ENCODE results near the gene SERPINE2.

SERPINE2 gene

DNA sequence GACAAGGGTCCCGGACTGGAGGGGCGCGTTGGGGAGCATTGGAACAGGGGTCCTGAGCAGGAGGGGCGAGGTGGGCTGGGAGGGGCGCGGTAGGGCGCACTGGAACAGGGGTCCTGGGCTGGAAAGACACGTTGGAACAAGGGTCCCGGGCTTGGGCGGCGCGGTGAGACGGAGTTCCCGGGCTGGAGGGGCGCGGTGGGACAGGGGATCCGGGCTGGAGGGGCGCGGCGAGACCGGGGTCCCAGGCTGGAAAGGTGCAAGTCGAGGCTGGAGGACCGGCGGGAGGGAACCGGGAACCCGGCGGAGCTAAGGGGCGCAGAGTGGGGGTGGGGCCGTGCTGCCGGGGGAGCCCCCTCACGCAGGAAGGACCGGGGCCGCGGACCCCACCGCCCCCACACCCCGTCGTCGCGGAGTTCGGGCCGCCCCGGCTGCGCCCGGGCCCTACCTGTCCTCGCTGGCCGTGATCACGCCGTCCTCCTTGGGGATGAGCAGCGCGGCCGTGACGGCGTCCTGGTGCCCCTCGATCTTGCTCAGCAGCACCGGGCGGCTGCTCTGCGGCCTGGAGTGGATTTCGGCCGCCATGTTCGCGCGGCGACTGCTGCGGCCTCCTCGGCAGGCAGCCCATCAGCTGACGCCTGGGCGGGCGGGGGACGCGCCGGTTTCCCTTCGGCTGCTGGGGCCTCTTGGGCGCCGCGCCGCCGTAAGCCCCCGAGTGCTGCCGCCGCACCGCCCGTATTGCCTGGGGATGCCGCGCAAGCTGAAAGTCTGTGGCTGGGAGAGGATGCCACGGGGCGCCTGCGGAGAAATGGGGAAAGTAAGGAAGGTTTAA, 94.2 kb downstream of the SERPINE2 start, which contains the start of gene WDFY1:
WDFY1 (minus strand) TSS at position 633 of the 829 bp plus-strand sequence; CDS start at position 582, 51 bp downstream.
- peak within 1 kb of the TSS; percentile 74 to 99 for H3K4me3 ChIP-seq (ENCODE audit: low read length in 2 of 2)
- H3K18ac ChIP-seq (ENCODE audit: low read length): peak within 1 kb of the TSS; percentile 98
- H2BK15ac ChIP-seq (ENCODE audit: low read length): peak within 1 kb of the TSS; percentile 88
- no peaks in the 10 kb centered on the region for H3K9me3 ChIP-seq (replicated peaks in 1 of 2; ENCODE audit: control insufficient read depth in 2 of 2, insufficient read depth in 1 of 2, low read depth in 1 of 2, low read length in 2 of 2)
- no CpG with 5 or more reads among the region's 87 CpGs for WGBS, 2 donors (ENCODE audit: extremely low coverage in 2 of 2, insufficient read length in 2 of 2, insufficient replicate concordance in 1 of 2)
- H2BK120ac ChIP-seq (ENCODE audit: low read depth, low read length): peak within 1 kb of the TSS; percentile 78
- peak within 1 kb of the TSS; percentile 99 for H3K23ac ChIP-seq (ENCODE audit: low read depth, low read length, poor library complexity)
- H3K4me2 ChIP-seq (ENCODE audit: insufficient read depth, low read length, poor library complexity, severe bottlenecking): peak within 1 kb of the TSS; percentile 64
- peak within 1 kb of the TSS; percentile 80 for H3K27ac ChIP-seq (replicated peaks; ENCODE audit: low read length)
- H2BK12ac ChIP-seq (ENCODE audit: low read length): no peak within 1 kb of the TSS
- no peak within 1 kb of the TSS for H4K8ac ChIP-seq (ENCODE audit: low read depth, low read length)
- H2AFZ ChIP-seq (ENCODE audit: low read length): peak within 1 kb of the TSS; percentile 98
- no peak within 1 kb of the TSS for H3K4ac ChIP-seq (ENCODE audit: low read length)
- peaks cover 0 to 6% of the 10 kb centered on the region in 2 donors for H3K36me3 ChIP-seq (replicated peaks in 1 of 2; ENCODE audit: control insufficient read depth in 2 of 2, insufficient read depth in 2 of 2, low read length in 2 of 2)
- H2AK5ac ChIP-seq (ENCODE audit: low read depth, low read length): peak within 1 kb of the TSS; percentile 77
- H3K9ac ChIP-seq (ENCODE audit: low read depth, low read length, poor library complexity): peak within 1 kb of the TSS; percentile 95
- H2BK5ac ChIP-seq (ENCODE audit: low read length): peak within 1 kb of the TSS; percentile 99
- no peak within 1 kb of the TSS for H4K91ac ChIP-seq (ENCODE audit: low read depth, low read length, poor library complexity)
- H3K14ac ChIP-seq (ENCODE audit: low read length): peak within 1 kb of the TSS; percentile 75
- peaks cover 7% of the 10 kb centered on the region for H3K79me1 ChIP-seq (ENCODE audit: low read depth, low read length)
- peak; percentile 76 for DNase-seq (ENCODE audit: low spot score)
- H3K4me1 ChIP-seq (ENCODE audit: control insufficient read depth in 2 of 2, insufficient read depth in 1 of 2, low read depth in 1 of 2, low read length in 2 of 2): peaks cover 8 to 9% of the 10 kb centered on the region in 2 donors
- H3K27me3 ChIP-seq (ENCODE audit: control insufficient read depth in 3 of 3, insufficient read depth in 3 of 3, low read depth in 1 of 3, low read length in 3 of 3): no peaks in the 10 kb centered on the region

DNA sequence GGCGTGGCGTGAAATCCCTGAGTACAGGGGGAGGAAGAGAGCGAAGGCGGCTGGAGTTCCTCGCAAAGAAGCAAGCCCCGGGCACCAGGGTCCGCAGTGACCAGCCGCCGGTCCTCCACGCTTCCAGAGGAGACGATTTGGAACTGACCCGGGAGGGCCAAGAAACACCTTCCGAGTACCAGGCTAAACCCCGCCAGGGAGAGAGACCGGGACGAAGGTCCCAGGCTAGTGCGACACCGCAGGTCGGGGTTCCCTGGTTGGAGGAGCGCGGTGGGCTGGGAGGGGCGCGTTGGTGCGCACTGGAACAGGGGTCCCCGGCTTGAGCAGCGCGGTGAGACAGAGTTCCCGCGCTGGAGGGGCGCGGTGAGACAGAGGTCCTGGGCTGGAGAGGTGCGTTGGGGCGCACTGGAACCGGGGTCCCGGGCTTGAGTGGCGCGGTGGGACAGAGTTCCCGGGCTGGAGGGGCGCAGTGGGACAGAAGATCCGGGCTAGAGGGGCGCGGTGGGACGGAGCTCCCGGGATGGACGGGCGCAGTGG, 94.9 kb downstream of the SERPINE2 start:
- peak overlapping the region; percentile 99 for H2BK5ac ChIP-seq (ENCODE audit: low read length)
- H2AFZ ChIP-seq (ENCODE audit: low read length): peak overlapping the region; percentile 98
- no peaks in the 10 kb centered on the region for H3K27me3 ChIP-seq (ENCODE audit: control insufficient read depth in 3 of 3, insufficient read depth in 3 of 3, low read depth in 1 of 3, low read length in 3 of 3)
- H3K14ac ChIP-seq (ENCODE audit: low read length): peak overlapping the region; percentile 75
- no peak overlapping the region for H4K8ac ChIP-seq (ENCODE audit: low read depth, low read length)
- peaks cover 8 to 9% of the 10 kb centered on the region in 2 donors for H3K4me1 ChIP-seq (ENCODE audit: control insufficient read depth in 2 of 2, insufficient read depth in 1 of 2, low read depth in 1 of 2, low read length in 2 of 2)
- H3K79me1 ChIP-seq (ENCODE audit: low read depth, low read length): peaks cover 7% of the 10 kb centered on the region
- H3K4me2 ChIP-seq (ENCODE audit: insufficient read depth, low read length, poor library complexity, severe bottlenecking): peak overlapping the region; percentile 64
- peak; percentile 42 for DNase-seq (ENCODE audit: low spot score)
- peak overlapping the region; percentile 88 for H2BK15ac ChIP-seq (ENCODE audit: low read length)
- peaks cover 0 to 6% of the 10 kb centered on the region in 2 donors for H3K36me3 ChIP-seq (replicated peaks in 1 of 2; ENCODE audit: control insufficient read depth in 2 of 2, insufficient read depth in 2 of 2, low read length in 2 of 2)
- peak overlapping the region; percentile 95 for H3K9ac ChIP-seq (ENCODE audit: low read depth, low read length, poor library complexity)
- H3K4me3 ChIP-seq (ENCODE audit: low read length in 2 of 2): peak overlapping the region; percentile 74 to 99
- WGBS, 2 donors (ENCODE audit: extremely low coverage in 2 of 2, insufficient read length in 2 of 2, insufficient replicate concordance in 1 of 2): no CpG with 5 or more reads among the region's 46 CpGs
- H2BK120ac ChIP-seq (ENCODE audit: low read depth, low read length): no peak overlapping the region
- peak overlapping the region; percentile 17 for H3K27ac ChIP-seq (replicated peaks; ENCODE audit: low read length)
- no peak overlapping the region for H3K4ac ChIP-seq (ENCODE audit: low read length)
- peak overlapping the region; percentile 98 for H3K18ac ChIP-seq (ENCODE audit: low read length)
- no peaks in the 10 kb centered on the region for H3K9me3 ChIP-seq (replicated peaks in 1 of 2; ENCODE audit: control insufficient read depth in 2 of 2, insufficient read depth in 1 of 2, low read depth in 1 of 2, low read length in 2 of 2)
- peak overlapping the region; percentile 99 for H3K23ac ChIP-seq (ENCODE audit: low read depth, low read length, poor library complexity)
- H4K91ac ChIP-seq (ENCODE audit: low read depth, low read length, poor library complexity): no peak overlapping the region
- H2BK12ac ChIP-seq (ENCODE audit: low read length): no peak overlapping the region
- H2AK5ac ChIP-seq (ENCODE audit: low read depth, low read length): peak overlapping the region; percentile 77

DNA sequence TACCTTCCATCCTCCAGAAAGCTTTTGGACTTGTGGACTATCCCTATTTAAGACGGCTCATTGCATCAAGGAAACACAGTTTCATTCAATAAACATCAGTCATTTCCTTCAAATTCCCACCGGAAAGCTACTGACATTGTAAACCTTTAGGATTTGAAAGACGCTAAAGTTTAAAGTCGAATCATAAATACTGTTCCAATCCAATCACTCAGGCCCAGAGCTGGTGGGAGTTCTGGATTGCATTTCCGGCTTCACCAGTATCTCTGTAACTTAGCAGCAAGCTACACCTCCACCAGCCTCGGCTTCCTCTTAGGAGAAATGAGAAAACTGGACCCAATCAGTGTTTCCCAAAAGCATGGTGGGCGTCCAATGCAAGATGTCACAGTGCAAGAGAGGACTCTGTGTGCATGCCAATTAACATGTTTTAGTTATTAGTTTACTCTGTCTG, 95.5 kb downstream of the SERPINE2 start:
- Histone ChIP-seq H3K14ac (ENCODE audit: low read length) (no peak overlapping the region), H3K9ac (ENCODE audit: low read depth, low read length, poor library complexity) (no peak overlapping the region), H4K8ac (ENCODE audit: low read depth, low read length) (no peak overlapping the region), H3K9me3 (replicated peaks in 1 of 2; ENCODE audit: control insufficient read depth in 2 of 2, insufficient read depth in 1 of 2, low read depth in 1 of 2, low read length in 2 of 2) (no peaks in the 10 kb centered on the region), H3K18ac (ENCODE audit: low read length) (no peak overlapping the region), H2BK5ac (ENCODE audit: low read length) (no peak overlapping the region), H3K27ac (replicated peaks; ENCODE audit: low read length) (no peak overlapping the region), H3K23ac (ENCODE audit: low read depth, low read length, poor library complexity) (no peak overlapping the region), H3K4me1 (ENCODE audit: control insufficient read depth in 2 of 2, insufficient read depth in 1 of 2, low read depth in 1 of 2, low read length in 2 of 2) (peaks cover 8 to 9% of the 10 kb centered on the region in 2 donors), H2BK12ac (ENCODE audit: low read length) (no peak overlapping the region), H4K91ac (ENCODE audit: low read depth, low read length, poor library complexity) (no peak overlapping the region), H3K4me3 (ENCODE audit: low read length in 2 of 2) (peak overlapping the region in 1 of 2 donors; percentile 74), H2BK120ac (ENCODE audit: low read depth, low read length) (no peak overlapping the region), H3K36me3 (replicated peaks in 1 of 2; ENCODE audit: control insufficient read depth in 2 of 2, insufficient read depth in 2 of 2, low read length in 2 of 2) (peaks cover 0 to 6% of the 10 kb centered on the region in 2 donors), H3K4me2 (ENCODE audit: insufficient read depth, low read length, poor library complexity, severe bottlenecking) (peak overlapping the region; percentile 40), H2BK15ac (ENCODE audit: low read length) (no peak overlapping the region), H2AK5ac (ENCODE audit: low read depth, low read length) (no peak overlapping the region), H3K79me1 (ENCODE audit: low read depth, low read length) (peaks cover 7% of the 10 kb centered on the region), H3K27me3 (ENCODE audit: control insufficient read depth in 3 of 3, insufficient read depth in 3 of 3, low read depth in 1 of 3, low read length in 3 of 3) (no peaks in the 10 kb centered on the region), H3K4ac (ENCODE audit: low read length) (no peak overlapping the region), H2AFZ (ENCODE audit: low read length) (peak overlapping the region; percentile 98)
- DNase-seq (ENCODE audit: low spot score): no peak
- no CpG with 5 or more reads among the region's 7 CpGs for WGBS, 2 donors (ENCODE audit: extremely low coverage in 2 of 2, insufficient read length in 2 of 2, insufficient replicate concordance in 1 of 2)

DNA sequence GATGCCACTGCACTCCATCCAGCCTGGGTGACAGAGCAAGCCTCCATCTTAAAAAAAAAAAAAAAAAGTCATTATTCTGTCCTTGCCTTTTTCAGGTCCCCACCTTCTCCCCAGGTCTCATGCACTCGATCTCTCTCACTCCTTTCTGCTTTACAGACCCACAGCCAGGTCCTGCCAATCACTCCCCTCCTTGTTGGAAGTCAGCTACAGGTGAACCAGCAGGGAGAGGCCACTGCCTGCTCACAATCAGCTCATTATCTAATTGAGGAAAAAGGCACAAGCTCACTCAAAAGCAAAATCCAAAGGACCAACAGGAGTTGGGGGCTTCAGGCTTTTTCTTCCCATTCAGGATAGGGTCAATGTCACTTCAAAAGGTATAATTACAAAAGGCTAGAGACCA, 96.0 kb downstream of the SERPINE2 start:
- Histone ChIP-seq H4K8ac (ENCODE audit: low read depth, low read length) (no peak overlapping the region), H3K79me1 (ENCODE audit: low read depth, low read length) (peaks cover 7% of the 10 kb centered on the region), H3K4me2 (ENCODE audit: insufficient read depth, low read length, poor library complexity, severe bottlenecking) (no peak overlapping the region), H2AK5ac (ENCODE audit: low read depth, low read length) (no peak overlapping the region), H2AFZ (ENCODE audit: low read length) (no peak overlapping the region), H3K9me3 (replicated peaks in 1 of 2; ENCODE audit: control insufficient read depth in 2 of 2, insufficient read depth in 1 of 2, low read depth in 1 of 2, low read length in 2 of 2) (no peaks in the 10 kb centered on the region), H3K9ac (ENCODE audit: low read depth, low read length, poor library complexity) (no peak overlapping the region), H3K27ac (replicated peaks; ENCODE audit: low read length) (no peak overlapping the region), H3K36me3 (replicated peaks in 1 of 2; ENCODE audit: control insufficient read depth in 2 of 2, insufficient read depth in 2 of 2, low read length in 2 of 2) (peaks cover 0 to 6% of the 10 kb centered on the region in 2 donors), H3K27me3 (ENCODE audit: control insufficient read depth in 3 of 3, insufficient read depth in 3 of 3, low read depth in 1 of 3, low read length in 3 of 3) (no peaks in the 10 kb centered on the region), H3K4me1 (ENCODE audit: control insufficient read depth in 2 of 2, insufficient read depth in 1 of 2, low read depth in 1 of 2, low read length in 2 of 2) (peaks cover 8 to 9% of the 10 kb centered on the region in 2 donors), H4K91ac (ENCODE audit: low read depth, low read length, poor library complexity) (no peak overlapping the region), H2BK120ac (ENCODE audit: low read depth, low read length) (no peak overlapping the region), H2BK5ac (ENCODE audit: low read length) (no peak overlapping the region), H2BK15ac (ENCODE audit: low read length) (no peak overlapping the region), H3K14ac (ENCODE audit: low read length) (no peak overlapping the region), H3K4ac (ENCODE audit: low read length) (no peak overlapping the region), H3K4me3 (ENCODE audit: low read length in 2 of 2) (peak overlapping the region in 1 of 2 donors; percentile 74), H2BK12ac (ENCODE audit: low read length) (no peak overlapping the region), H3K18ac (ENCODE audit: low read length) (no peak overlapping the region), H3K23ac (ENCODE audit: low read depth, low read length, poor library complexity) (no peak overlapping the region)
- WGBS, 2 donors (ENCODE audit: extremely low coverage in 2 of 2, insufficient read length in 2 of 2, insufficient replicate concordance in 1 of 2): no CpG with 5 or more reads among the region's 1 CpG
- no peak for DNase-seq (ENCODE audit: low spot score)
